ENCODE results near the gene ABLIM1.

ABLIM1 gene

GRCh38 chr10:114437473-114438292, 220.4 kb downstream of the ABLIM1 start:
- DNase-seq: no peak

- no peak for DNase-seq
These were observed 221.1 kb downstream of the ABLIM1 start for GRCh38 chr10:114436941-114437340.

GRCh38 chr10:114432566-114433093, 225.4 kb downstream of the ABLIM1 start:
- no peak for DNase-seq

GRCh38 chr10:114431414-114432135, 226.5 kb downstream of the ABLIM1 start:
- DNase-seq: no peak

- DNase-seq: no peak
These were observed 227.2 kb downstream of the ABLIM1 start for GRCh38 chr10:114430688-114431413.

GRCh38 chr10:114429581-114430335, 228.3 kb downstream of the ABLIM1 start:
- no peak for DNase-seq

GRCh38 chr10:114427124-114427852, 230.8 kb downstream of the ABLIM1 start:
- DNase-seq: no peak

- DNase-seq: no peak
These were observed 231.6 kb downstream of the ABLIM1 start for GRCh38 chr10:114426476-114426875.

- no peak for DNase-seq
These were observed 237.1 kb downstream of the ABLIM1 start for GRCh38 chr10:114420811-114421485.

- DNase-seq: no peak
These were observed 240.0 kb downstream of the ABLIM1 start for GRCh38 chr10:114418109-114418508.

GRCh38 chr10:114412907-114413797, 244.9 kb downstream of the ABLIM1 start:
- no peak for DNase-seq

GRCh38 chr10:114408968-114409444, 249.1 kb downstream of the ABLIM1 start:
- no peak for DNase-seq

- no peak for DNase-seq
These were observed 249.7 kb downstream of the ABLIM1 start for GRCh38 chr10:114408112-114408967.

- DNase-seq: no peak
These were observed 251.6 kb downstream of the ABLIM1 start for GRCh38 chr10:114406455-114406854.

GRCh38 chr10:114405011-114405350, 253.1 kb downstream of the ABLIM1 start:
- DNase-seq: no peak

GRCh38 chr10:114404171-114405010, 253.7 kb downstream of the ABLIM1 start, which contains the start of gene AFAP1L2:
TSS of gene AFAP1L2 (minus strand) at chr10:114404502. CDS start at chr10:114404455, 47 bp downstream.
- no peak for DNase-seq

GRCh38 chr10:114403541-114404161, 254.4 kb downstream of the ABLIM1 start:
- DNase-seq: no peak

Measured in stimulated activated CD4-positive, alpha-beta T cell treated with anti-CD3 and anti-CD28 coated beads, Interleukin-2, amount 100 ng/mL, for 48 hours (primary cell).